Omental fat pad (tissue), 4 donors: Measurements from ENCODE around the gene PRDM16. TPM values are rescaled to one million over a fixed set of nuclear protein-coding genes. Genes with fewer than 3 reads are reported as not detected.

Experiments used
- ATAC-seq: fragments of 150-250 bp; one replicate; pipeline ENCODE4 v1.9.1; 2016; ENCODE audit warnings: mild to moderate bottlenecking, moderate library complexity; ENCODE audit not compliant: low FRiP score
- DNase-seq: peaks from one replicate; pipeline ENCODE4 v3.0.0-alpha.2; 2019; ENCODE audit warnings: low spot score
- CTCF ChIP-seq, 3 donors: fragments of 450-650 bp; IDR thresholded peaks; one replicate each; pipeline ENCODE4 v1.5.1; 2016 to 2017; ENCODE audit warnings: antibody characterized with exemption in 3 of 3, mild to moderate bottlenecking in 3 of 3, moderate library complexity in 2 of 3
- total RNA-seq, 4 donors: library from RNA; depleted of rRNA; stranded (reverse); fragments of >200 nt; gene quantifications; one replicate each; pipeline ENCODE4 v1.1.0, GENCODE V29; 2016

The PRDM16 gene
- total RNA-seq, 4 donors from 2014 or later: 0.19 to 3.8 (median 1.8) TPM

DNA sequence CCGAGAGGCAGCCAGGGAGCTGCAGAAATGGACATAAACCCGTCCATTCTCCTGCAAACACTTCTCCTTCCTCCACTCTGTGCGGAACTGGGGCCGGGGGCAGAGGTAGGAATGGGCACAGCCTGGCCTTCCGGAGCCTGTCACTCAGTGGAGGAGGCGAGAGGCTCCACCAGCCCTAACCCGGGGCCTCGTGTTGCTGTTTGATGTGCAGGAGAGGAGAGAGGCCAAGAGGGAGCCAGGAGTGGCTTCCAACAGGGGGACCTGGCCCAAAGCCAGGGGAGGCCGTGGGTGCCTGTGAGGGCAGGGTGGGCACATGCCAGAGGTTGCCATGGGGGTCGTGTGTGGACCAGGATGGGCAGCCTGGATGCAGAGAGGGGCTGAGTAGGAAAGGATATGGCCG is 227.3 kb downstream of the PRDM16 start:
- no peak for ATAC-seq
- DNase-seq: no peak
- no peak for TF ChIP-seq CTCF (IDR thresholded peaks at IDR 0.05)

GRCh38 chr1:3296826-3297225 is 227.8 kb downstream of the PRDM16 start:
- TF ChIP-seq CTCF (IDR thresholded peaks at IDR 0.05): no peak
- DNase-seq (no peak), ATAC-seq (no peak)

GRCh38 chr1:3297756-3298155 is 228.8 kb downstream of the PRDM16 start:
- DNase-seq: no peak
- TF ChIP-seq CTCF (IDR thresholded peaks at IDR 0.05): no peak
- ATAC-seq: no peak

DNA sequence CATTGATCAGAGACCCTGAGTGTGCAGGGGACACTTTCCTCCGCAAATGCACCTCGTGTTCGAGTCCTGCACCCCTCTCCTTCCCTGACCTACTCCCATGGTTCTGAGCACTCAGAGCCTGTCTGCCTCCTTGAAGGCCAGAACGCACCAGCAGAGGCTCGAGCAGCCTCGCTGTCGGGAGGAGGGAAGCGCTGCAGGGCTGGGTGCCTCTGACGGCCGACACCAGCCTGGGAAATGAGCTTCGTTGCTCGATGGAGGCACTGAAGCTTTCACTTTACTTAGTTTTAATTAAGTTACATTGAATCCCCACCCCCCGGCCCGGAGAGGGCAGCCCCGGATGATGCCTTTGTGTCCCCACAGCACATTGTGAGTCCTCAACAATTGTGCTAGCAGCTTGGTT is 229.2 kb downstream of the PRDM16 start:
- no peak for TF ChIP-seq CTCF (IDR thresholded peaks at IDR 0.05)
- no peak for ATAC-seq
- no peak for DNase-seq

GRCh38 chr1:3304246-3304645 is 235.2 kb downstream of the PRDM16 start:
- no peak for DNase-seq
- no peak for TF ChIP-seq CTCF (IDR thresholded peaks at IDR 0.05)
- ATAC-seq: no peak

- no peak for TF ChIP-seq CTCF (IDR thresholded peaks at IDR 0.05)
- ATAC-seq: no peak
- DNase-seq: no peak
These were observed 235.7 kb downstream of the PRDM16 start for GRCh38 chr1:3304692-3305091.

- no peak for DNase-seq
- ATAC-seq: no peak
- TF ChIP-seq CTCF (IDR thresholded peaks at IDR 0.05): no peak
These were observed 236.2 kb downstream of the PRDM16 start for GRCh38 chr1:3305156-3305555.
